H1 (cell line): Measurements from ENCODE around the gene DNMT1. TPM values are rescaled to one million over a fixed set of nuclear protein-coding genes. Genes with fewer than 3 reads are reported as not detected.

ENCODE experiments used
- NRF1 ChIP-seq: IDR thresholded peaks from 2 replicates; pipeline ENCODE4 v1.6.1; 2011; ENCODE audit warnings: mild to moderate bottlenecking, low read depth, low read length, improper control_type of control experiment
- SIRT6 ChIP-seq: IDR thresholded peaks from one replicate; pipeline ENCODE4 v1.7.1; 2012; ENCODE audit warnings: low read length, inconsistent platforms
- polyA plus RNA-seq, 7 experiments: library from polyadenylated mRNA; depleted of rRNA in 3 of 7; stranded (reverse) in 5 of 7; unstranded in 2 of 7; fragments of >200 nt in 5 of 7; fragments of 200-250 nt in 2 of 7; gene quantifications; 1 replicate in 5 of 7; 2 replicates in 1 of 7; 4 replicates in 1 of 7; pipeline versions ENCODE4 v1.2.1 to v1.2.3, GENCODE V29; 2011 to 2013; ENCODE audit warnings: missing spikeins in 2 of 7, mixed read lengths in 2 of 7
- total RNA-seq: library from RNA; stranded (reverse); fragmentation: NEBNext Ultra II Directional; extraction: Animal tissue kit (Norgen Biotek cat#: 25700); gene quantifications from 2 replicates; pipeline ENCODE4 v1.2.1, GENCODE V29; 2021
- TF ChIP-seq, protein P1 (sequence below): fragments of 300-600 bp; sonication (generic); IDR thresholded peaks from 2 replicates; pipeline ENCODE4 v1.7.1; 2012; ENCODE audit warnings: low read length, moderate library complexity, mild to moderate bottlenecking, inconsistent platforms; ENCODE audit not compliant: insufficient replicate concordance

The DNMT1 gene
- total and polyA plus RNA-seq, 2 of the 8 experiments (the other 6 are each of a cell fraction or from before 2014, with no cell fraction given) = 101 to 210 TPM

DNA sequence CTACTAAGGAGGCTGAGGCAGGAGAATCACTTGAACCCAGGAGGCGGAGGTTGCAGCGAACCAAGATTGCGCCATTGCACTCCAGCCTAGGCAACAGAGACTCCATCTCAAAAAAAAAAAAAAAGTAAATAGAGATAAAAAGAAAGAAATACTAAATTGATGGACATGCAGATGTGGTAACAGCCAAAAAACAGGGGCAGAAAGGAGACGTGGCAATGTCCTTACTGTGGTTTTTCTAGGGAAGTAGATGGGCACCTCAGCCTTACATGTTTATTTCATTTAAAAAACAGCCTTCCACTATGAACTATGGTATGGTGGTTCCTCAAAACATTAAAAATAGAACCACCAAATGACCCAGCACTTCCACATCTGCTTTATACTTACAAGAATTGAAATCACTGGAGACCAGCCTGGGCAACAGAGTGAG, 68.5 kb downstream of the DNMT1 start (continued):
- TF ChIP-seq, protein P1, sequence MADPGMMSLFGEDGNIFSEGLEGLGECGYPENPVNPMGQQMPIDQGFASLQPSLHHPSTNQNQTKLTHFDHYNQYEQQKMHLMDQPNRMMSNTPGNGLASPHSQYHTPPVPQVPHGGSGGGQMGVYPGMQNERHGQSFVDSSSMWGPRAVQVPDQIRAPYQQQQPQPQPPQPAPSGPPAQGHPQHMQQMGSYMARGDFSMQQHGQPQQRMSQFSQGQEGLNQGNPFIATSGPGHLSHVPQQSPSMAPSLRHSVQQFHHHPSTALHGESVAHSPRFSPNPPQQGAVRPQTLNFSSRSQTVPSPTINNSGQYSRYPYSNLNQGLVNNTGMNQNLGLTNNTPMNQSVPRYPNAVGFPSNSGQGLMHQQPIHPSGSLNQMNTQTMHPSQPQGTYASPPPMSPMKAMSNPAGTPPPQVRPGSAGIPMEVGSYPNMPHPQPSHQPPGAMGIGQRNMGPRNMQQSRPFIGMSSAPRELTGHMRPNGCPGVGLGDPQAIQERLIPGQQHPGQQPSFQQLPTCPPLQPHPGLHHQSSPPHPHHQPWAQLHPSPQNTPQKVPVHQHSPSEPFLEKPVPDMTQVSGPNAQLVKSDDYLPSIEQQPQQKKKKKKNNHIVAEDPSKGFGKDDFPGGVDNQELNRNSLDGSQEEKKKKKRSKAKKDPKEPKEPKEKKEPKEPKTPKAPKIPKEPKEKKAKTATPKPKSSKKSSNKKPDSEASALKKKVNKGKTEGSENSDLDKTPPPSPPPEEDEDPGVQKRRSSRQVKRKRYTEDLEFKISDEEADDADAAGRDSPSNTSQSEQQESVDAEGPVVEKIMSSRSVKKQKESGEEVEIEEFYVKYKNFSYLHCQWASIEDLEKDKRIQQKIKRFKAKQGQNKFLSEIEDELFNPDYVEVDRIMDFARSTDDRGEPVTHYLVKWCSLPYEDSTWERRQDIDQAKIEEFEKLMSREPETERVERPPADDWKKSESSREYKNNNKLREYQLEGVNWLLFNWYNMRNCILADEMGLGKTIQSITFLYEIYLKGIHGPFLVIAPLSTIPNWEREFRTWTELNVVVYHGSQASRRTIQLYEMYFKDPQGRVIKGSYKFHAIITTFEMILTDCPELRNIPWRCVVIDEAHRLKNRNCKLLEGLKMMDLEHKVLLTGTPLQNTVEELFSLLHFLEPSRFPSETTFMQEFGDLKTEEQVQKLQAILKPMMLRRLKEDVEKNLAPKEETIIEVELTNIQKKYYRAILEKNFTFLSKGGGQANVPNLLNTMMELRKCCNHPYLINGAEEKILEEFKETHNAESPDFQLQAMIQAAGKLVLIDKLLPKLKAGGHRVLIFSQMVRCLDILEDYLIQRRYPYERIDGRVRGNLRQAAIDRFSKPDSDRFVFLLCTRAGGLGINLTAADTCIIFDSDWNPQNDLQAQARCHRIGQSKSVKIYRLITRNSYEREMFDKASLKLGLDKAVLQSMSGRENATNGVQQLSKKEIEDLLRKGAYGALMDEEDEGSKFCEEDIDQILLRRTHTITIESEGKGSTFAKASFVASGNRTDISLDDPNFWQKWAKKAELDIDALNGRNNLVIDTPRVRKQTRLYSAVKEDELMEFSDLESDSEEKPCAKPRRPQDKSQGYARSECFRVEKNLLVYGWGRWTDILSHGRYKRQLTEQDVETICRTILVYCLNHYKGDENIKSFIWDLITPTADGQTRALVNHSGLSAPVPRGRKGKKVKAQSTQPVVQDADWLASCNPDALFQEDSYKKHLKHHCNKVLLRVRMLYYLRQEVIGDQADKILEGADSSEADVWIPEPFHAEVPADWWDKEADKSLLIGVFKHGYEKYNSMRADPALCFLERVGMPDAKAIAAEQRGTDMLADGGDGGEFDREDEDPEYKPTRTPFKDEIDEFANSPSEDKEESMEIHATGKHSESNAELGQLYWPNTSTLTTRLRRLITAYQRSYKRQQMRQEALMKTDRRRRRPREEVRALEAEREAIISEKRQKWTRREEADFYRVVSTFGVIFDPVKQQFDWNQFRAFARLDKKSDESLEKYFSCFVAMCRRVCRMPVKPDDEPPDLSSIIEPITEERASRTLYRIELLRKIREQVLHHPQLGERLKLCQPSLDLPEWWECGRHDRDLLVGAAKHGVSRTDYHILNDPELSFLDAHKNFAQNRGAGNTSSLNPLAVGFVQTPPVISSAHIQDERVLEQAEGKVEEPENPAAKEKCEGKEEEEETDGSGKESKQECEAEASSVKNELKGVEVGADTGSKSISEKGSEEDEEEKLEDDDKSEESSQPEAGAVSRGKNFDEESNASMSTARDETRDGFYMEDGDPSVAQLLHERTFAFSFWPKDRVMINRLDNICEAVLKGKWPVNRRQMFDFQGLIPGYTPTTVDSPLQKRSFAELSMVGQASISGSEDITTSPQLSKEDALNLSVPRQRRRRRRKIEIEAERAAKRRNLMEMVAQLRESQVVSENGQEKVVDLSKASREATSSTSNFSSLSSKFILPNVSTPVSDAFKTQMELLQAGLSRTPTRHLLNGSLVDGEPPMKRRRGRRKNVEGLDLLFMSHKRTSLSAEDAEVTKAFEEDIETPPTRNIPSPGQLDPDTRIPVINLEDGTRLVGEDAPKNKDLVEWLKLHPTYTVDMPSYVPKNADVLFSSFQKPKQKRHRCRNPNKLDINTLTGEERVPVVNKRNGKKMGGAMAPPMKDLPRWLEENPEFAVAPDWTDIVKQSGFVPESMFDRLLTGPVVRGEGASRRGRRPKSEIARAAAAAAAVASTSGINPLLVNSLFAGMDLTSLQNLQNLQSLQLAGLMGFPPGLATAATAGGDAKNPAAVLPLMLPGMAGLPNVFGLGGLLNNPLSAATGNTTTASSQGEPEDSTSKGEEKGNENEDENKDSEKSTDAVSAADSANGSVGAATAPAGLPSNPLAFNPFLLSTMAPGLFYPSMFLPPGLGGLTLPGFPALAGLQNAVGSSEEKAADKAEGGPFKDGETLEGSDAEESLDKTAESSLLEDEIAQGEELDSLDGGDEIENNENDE = no peak
- TF ChIP-seq NRF1 (no peak), SIRT6 (no peak)
